ENCODE data around the gene RAP2B.

The RAP2B gene

DNA sequence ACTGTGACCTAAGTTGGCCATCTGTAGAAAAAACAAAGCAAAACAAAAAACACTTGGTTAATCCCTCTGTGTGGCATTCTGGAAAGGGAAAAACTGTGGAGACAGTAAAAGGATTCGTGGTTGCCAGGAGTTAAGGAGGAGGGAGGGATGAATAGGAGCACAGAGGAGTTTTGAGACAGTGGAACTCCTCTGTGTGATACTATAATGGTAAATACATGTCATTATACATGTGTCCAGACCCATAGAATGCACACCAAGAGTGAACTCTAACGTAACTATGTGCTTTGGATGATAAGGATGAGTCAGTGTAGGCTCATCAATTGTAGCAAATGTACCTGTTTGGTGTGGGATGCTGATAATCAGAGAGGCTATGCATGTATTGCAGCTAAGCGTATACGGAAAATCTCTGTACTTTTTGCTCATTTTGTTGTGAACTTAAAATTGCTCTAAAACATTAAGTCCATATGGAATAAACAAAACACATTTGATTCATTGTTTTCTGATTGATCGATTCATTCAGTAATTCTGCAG, 33.4 kb downstream of the RAP2B start:
- DNase-seq: no peak

DNA sequence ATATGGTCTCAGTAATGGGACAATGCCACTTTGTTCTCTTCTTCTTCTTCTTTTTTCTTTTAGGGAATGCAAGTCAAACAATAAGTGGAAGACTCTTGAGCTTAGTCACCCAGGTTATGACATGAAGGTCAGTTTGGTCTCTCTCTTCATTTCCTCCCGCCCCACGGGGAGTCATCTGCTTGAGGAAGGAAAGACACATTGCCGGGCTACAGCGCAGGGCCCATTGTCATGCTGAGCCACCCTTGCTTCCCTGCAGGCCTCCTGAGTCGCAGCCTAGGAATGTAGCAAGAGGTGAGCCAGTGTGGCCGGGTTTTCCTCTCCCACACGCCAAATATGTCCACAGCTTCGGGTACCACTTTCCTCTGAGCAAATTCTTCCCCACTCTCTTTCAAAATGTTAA, 47.6 kb downstream of the RAP2B start:
- no peak for DNase-seq

DNA sequence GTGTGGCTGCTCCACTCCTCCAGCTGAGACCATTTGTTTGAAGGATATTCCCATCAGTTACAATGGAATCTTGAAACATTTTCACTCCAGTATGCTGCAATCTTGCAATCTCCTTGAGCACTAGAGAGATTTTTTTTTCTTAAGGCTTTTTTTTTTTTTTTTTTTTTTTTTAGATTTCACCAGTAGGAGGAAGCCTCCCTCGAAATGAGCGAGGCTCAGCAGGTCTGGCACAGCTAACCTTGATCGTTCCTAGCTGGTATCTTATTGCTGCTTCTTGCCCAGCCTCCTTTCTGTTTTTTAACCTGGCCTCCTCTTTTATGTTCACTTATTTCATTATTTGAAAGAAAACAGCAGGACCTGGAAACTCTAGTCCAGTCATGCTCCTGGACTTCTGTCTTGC, 48.1 kb downstream of the RAP2B start:
- no peak for DNase-seq

DNA sequence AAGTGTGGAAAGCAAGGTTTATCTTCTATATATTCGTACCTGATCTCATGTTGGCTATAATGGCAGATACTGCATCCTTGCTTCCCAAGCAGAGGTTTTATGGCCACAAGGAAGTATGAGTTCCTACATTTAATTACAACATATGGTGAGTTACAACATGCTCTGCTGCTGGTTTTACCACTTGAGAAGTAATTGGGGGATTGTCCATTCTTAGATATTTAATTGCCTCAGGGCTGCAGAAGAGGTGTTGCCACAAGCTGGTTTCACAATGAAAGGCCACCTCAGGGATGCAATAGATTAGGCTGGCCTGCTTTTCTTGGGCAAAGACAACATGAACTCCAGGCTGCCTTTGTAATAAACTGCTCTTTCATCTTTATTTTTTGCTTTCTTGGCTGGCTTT, 48.6 kb downstream of the RAP2B start:
- no peak for DNase-seq

DNA sequence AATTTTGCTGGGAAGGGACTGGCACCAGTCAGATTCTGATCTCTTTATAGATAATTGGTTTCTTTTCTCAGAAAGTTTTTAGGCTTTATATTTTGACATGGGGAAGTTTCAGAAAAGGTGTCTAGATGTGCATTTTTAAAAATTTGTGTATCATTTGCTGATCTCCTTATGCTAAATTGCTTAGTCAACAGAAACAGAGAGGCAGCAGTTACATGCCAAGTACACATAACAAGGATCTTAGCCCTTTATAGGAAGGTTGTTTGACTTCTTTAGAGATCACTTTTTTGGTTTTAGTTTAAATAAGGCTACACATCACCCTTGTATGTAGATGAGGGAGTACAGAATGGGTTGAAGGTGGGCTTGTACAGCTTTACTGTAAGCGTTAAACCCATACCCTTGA, 53.5 kb downstream of the RAP2B start:
- DNase-seq: no peak

DNA sequence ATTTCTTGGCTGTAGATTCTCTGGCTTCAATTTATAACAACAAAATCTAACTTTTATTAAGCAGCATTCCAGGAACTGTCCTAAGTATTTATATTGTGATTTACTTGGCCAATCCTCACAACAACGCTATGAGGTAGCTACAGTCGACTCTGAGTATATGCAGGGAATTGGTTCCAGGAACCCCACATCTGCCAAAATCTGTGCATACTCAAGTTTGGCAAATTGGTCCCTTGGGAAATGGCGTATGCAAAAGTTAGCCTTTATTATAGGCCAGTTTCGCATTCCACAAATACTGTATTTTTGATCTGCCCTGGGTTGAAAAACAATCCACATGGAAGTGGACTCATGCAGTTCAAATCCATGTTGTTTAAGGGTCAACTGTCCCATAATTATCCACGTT, 53.9 kb downstream of the RAP2B start:
- DNase-seq: no peak

DNA sequence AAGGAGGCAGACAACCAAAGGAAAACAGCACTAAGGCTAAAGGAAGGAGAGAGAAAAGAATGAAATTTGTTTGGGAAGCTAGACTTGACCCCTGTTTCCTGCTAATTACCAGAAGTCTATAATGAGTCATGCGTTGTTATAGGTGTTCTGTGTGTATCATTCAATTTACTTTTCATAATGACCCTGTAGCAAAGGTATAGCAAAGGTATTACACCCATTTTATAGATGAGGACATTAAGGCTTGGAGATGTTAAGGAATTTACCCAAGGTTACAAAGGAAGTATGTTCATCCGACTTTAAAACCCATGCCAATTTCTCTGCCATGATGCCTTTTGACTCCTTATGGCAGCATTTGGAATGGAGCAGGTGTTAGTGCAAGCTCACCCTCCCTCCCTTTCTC, 54.9 kb downstream of the RAP2B start:
- no peak for DNase-seq

DNA sequence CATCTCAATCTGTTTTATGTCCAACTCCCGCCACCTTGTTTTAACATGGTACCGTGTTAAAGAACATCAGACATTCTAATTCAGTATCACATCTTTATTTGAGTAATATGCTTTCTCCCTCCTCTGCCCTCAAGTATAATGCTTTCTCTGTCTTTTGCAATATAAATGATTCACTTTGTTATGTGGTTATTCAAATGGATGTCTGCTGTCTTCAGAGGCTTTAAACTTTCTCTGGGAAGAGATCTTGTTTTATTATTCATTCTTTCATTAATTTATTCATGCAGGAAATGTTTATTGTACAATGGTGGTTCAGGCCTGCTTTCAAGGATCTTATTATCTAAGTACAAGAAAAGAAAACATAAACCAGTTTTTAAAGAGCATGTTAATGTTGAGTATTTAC, 57.1 kb downstream of the RAP2B start:
- no peak for DNase-seq
